HG02678 (cell line): ENCODE data around the gene LBHD2.

ENCODE experiments used
- ATAC-seq: cut with Tn5 transposase; IDR thresholded peaks from one replicate; pipeline ENCODE4 v1.9.1; 2021; ENCODE audit warnings: mild to moderate bottlenecking, moderate library complexity; ENCODE audit not compliant: unreplicated experiment

The LBHD2 gene

GRCh38 chr14:103129301-103130016 lies 45.4 kb downstream of the LBHD2 start:
- ATAC-seq = no peak

- ATAC-seq = no peak
Measured at GRCh38 chr14:103130017-103130764, 46.2 kb downstream of the LBHD2 start.

DNA sequence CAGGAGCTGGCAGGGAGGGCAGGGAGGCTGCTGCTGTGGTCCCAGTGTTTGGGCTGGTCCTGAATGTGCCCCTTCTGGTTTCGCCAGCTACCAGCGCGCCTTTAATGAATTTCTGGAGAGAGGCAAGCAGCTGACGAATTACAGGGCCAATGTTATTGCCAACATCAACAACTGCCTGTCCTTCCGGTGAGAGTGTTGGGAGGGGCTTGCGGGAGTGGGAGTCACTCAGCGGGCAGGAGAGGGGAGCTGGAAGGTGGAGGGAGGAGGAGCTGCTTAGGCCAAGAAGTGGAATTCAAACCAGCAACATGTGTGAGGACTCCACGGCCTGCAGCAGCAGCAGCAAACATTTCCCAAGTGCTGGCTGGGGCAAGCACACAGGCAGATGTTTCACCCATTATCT lies 47.0 kb downstream of the LBHD2 start:
- ATAC-seq = no peak

- ATAC-seq = no peak
Measured at GRCh38 chr14:103131580-103131979, 47.6 kb downstream of the LBHD2 start.

DNA sequence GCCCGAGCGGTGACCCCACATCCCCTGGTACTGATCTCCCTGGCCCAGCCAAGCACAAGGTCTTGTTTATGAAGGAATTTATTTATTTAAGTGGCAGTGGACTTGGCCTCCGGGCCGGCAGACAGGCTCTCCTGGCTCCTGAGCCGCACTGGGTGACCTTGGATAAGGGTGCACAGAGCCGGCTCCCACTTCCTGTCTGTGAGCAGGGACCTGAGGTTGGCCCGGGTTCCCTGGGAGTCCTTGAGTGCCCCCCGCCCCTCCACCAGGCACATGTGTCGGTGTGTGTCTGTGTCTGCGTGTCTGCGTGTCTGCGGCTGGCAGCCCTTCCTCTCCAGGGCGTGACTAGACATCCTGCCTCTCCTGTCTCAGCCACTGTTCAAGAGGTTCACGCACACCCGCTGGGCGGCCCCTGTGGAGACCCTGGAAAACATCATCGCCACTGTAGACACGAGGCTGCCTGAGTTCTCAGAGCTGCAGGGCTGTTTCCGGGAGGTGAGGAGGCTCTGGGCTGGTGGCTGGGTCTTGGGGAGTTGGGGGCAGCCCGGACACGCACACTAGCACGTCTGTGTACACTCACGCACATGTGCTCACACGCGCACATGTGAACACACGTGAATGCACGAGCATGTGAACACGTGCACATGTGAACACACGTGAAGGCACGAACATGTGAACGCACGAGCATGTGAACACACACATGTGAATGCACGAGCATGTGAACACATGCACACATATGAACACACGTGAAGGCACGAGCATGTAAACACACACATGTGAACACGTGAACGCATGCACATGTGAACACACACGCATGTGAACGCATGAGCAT lies 48.6 kb downstream of the LBHD2 start:
- ATAC-seq = no peak

GRCh38 chr14:103133210-103134140 lies 49.5 kb downstream of the LBHD2 start:
- ATAC-seq = no peak

- no peak for ATAC-seq
Measured at GRCh38 chr14:103134405-103134804, 50.4 kb downstream of the LBHD2 start.

GRCh38 chr14:103134919-103135318 lies 50.9 kb downstream of the LBHD2 start:
- ATAC-seq = no peak

DNA sequence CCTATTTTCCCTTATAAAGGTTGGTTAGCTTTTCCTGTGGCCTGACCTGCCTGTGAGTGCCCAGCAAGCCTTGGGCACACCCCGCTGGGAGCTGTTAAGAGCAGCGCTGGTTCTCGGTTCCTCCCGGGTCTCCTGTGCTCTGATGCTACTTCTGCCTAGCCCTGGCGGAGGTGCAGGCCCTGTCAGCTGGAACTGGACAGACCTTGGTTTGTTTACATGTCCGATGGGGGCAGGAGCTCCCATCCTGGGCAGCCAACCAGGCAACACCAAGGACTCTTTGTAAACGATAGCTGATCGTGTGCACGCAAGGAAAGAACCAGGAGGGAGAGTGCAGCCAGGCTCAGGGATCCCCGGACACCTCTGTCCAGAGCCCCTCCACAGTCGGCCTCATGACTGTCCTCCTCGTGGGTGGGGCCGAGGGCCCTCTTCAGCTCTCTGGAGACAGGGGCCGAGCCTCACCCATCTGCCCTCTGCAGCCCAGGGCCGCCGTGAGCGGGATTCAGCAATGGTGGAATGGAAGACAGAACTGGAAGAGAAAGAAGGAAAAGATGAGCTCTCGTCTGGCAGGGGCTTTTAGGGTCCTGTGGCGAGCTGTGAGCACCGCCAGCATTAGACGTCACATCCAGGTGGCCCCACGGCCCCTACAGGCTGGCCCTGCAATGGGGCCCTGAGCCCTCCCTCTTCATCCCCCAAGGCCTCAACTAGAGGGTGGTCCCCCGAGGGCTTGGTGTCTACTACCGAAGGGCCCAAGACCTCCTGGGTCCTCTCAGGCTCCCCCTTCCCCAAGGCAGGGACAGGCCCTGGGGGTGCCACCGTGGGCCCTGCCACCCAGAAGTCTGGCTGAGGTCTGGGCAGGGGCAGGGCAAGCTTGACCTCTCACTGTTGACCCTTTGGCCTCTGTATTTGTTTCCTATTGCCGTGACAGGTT lies 51.6 kb downstream of the LBHD2 start:
- ATAC-seq = no peak

- ATAC-seq = no peak
Measured at GRCh38 chr14:103136388-103137271, 52.6 kb downstream of the LBHD2 start.

DNA sequence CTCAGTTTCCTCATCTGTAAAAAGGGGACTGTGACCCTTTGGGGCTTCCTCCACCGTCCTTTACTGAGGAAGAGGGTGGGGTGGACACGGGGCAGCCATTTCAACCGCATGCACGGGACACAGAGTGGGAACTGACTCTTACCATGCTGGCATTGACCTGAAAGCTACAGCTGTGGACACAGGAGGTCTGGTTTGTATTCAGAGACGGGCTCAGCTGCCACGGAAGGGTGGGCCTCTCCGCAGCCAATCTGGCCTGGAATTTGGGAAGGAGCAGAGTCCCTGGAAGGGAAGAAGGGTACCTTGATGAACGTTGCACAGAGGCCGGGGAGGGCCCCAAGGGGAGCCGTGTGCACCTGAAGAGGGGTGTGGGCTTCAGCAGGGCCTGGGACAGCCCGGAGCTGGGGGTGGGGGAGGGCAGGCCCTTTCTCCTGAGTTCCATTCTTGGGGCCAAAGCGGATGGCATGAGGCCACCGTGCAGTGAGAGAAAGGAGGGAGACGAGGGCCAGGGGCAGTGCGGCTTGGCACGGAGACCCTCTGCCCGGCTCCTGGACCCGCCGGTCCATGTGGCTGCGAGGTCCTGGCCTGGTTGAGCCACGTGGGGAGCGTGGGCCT lies 53.8 kb downstream of the LBHD2 start:
- no peak for ATAC-seq

GRCh38 chr14:103138301-103139131 lies 54.5 kb downstream of the LBHD2 start:
- ATAC-seq = no peak

- ATAC-seq = no peak
Measured at GRCh38 chr14:103139132-103140025, 55.4 kb downstream of the LBHD2 start.
